NCI-H69 (cell line): ENCODE data around the gene KRCC1.

ENCODE experiments used
- DNase-seq: peaks from one replicate; lab custom pipeline; 2025; lab: John Stamatoyannopoulos, UW

The KRCC1 gene

DNA sequence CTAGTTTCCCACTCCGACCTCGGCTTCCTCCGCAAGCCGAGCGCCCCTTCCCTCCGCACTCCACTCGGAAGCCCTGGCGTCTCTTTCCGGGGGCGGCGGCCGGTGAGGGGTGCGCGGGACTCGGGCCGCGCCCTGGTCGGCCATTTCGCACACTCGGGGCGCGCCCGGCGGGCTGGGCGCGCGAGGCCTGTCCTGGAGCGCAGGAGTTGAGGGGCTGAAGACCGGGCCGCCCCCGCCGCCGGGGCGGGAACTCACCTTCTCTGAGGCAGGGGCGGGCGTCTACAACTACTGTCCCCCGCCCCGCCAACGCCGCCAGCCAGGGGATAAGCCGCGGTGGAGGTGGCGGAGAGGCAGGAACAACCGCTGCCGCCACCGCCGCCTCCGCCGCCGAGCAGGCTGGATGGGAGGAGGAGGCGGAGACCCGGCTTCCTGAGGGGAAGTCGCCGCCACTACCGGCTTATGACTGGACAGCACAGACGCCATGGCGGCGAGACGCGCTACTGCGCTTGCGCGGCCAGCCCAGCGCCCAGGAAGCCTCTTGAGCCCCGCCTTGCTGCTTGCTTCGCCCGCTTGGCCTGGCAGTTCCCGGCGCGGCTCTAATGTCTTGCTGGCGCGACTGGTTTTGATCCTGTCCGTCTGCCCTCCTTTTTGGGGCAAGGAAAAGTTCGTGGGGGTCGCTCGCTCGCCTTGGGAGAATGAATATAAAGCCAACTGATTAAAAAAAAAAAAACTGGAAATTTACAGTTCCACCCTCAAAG is at the start of gene KRCC1:
TSS of gene KRCC1 (minus strand) at position 413 of the 758 bp plus-strand sequence. CDS start 27,220 bp downstream, outside the sequence.
- peak; percentile 91 for DNase-seq

DNA sequence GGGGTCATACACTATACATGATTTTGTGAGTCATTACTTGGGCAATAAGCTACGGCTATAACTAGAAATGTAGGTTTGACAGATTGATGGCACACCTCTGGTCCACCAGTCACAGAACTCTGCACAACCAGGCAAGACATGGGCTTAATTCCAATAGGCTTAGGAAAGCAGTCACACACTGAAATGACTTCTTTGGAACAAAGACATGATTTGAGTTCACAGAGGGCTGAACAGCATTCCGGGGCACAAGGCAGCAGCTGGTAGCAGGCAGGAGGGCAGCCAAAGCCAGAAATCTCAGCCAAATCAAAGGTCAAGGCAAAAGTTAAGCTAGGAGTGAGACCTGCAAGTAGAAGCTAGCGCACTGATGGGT is 44.9 kb upstream of the KRCC1 start:
- no peak for DNase-seq

GRCh38 chr2:88099798-88100488 is 44.4 kb upstream of the KRCC1 start:
- DNase-seq, result peak; percentile 1

- no peak for DNase-seq
These were observed 42.9 kb upstream of the KRCC1 start for GRCh38 chr2:88098558-88098900.

GRCh38 chr2:88097891-88098557 is 42.4 kb upstream of the KRCC1 start:
- DNase-seq, result no peak

DNA sequence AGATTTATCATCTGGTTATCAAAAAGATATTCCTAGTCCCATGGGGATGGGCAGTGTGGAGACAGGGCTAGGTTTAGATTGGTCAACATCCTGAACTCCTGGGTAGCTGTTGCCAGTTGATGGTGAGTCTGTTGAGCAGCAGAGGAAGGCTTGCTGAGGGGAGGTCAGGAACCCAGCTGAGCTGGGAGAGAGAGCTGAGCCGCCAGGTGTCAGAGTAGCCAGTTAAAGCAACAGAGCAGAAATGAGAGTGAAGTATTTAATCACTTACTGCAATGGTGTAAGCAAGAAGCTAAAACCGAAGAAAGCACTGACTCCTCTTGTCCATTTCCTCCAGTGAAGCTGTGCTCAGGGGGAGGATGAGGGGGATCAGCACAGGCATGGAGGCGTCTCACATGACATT is 41.6 kb upstream of the KRCC1 start:
- DNase-seq, result no peak

GRCh38 chr2:88096708-88097107 is 41.1 kb upstream of the KRCC1 start:
- DNase-seq, result no peak

GRCh38 chr2:88095022-88095421 is 39.4 kb upstream of the KRCC1 start:
- DNase-seq, result no peak

DNA sequence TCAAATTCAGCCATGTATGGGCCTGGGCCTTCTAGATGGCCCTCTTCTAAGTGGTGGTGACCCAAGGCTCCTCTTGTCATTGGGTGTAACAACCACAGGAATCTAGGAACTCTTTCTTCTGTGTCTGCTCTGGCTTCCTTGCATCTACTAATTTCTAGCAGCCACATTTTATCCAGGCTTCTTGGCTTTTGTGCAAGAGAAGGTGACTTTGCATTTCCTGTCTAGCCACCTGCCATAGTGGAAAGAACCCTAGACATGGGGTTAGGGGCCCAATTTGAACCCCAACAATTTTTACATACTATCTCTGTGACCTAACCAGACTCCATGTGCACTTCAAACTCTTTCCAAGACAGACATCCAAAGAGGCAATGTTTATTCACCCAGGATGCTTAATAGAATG is 37.2 kb upstream of the KRCC1 start:
- no peak for DNase-seq

- no peak for DNase-seq
These were observed 36.4 kb upstream of the KRCC1 start for GRCh38 chr2:88091943-88092342.

DNA sequence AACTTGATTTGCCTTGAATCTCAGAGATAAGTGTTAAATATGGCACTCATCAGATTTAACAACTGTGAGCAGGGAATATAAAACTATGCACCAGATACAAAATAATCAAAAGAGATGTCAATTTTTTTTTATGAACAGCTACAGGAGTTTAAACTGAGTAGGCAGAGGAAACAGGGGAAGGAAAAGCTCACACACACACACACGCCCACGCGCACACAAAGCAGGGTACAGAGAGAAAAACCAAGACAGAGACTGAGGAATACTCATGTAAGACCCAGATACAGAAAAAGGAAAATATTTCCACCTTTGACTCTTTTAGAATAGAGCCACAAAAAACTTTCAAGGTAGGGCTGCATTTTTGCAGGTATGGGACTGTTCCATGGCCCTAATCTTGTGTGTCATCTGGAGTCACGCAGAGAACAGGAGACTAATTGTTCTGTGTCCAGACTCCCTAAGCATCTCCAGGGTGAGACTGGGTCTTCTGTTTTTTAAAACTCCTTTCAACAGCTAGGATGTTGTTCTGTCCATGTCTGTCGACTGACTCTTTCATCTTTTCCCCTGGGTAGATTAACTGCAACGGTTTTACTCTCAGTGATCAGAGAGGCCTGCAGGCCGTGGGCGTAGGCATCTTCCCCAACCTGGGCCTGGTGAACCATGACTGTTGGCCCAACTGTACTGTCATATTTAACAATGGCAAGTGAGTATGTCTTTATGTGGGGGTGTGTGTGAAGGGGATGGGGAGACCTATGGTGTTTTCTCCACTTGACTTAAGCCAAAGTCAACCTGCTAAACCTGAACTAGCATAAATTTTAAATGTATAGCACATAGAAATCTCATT is 35.1 kb upstream of the KRCC1 start:
- DNase-seq, result no peak

DNA sequence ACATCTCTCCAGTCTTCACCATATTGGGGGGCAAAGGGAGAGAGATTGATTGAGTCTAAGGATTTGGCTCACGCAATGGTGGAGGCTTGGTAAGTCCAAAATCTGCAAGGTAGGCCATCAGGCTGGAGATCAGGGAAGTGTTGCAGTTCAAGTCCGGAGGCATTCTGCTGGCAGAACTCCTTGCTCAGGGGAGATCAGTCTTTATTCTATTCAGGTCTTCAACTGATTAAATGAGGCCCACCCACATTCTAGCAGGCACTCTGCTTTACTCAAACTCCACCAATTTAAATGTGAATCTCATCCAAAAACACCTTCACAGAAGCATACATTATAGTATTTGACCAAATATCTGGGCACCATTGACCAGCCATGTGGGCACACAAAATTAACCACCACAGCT is 33.4 kb upstream of the KRCC1 start:
- no peak for DNase-seq

DNA sequence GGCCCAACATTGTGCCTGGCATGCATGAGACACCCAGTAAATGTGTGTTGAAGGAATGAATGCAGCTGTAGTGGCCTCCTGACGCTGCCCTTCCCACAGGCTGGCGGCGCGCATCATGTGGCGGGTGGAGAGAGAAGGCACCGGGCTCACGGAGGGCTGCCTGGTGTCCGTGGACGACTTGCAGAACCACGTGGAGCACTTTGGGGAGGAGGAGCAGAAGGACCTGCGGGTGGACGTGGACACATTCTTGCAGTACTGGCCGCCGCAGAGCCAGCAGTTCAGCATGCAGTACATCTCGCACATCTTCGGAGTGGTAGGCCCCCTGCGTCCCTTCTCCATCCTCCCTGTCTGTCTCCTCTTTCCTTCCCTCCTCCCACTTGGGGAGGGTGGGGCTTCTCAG is 32.2 kb upstream of the KRCC1 start:
- no peak for DNase-seq

DNA sequence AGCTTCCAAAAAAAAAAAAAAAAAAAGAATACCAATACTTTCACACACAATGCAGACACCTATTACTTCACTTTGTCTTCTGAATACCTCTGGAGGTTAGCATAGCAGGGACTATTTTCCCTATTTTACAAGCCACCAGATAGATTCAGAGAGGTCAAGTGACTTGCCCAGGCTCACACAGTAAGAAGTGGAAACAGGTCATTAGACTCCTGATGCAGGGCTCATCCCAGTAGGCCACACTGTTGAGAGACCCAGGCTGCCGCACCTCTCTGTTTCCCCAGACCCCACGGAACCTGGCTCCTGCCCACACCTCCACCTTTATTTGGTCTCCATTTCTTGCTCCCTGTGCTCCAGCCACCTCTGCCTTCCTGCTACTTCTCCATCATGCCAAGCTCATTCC is 31.5 kb upstream of the KRCC1 start:
- DNase-seq, result no peak

DNA sequence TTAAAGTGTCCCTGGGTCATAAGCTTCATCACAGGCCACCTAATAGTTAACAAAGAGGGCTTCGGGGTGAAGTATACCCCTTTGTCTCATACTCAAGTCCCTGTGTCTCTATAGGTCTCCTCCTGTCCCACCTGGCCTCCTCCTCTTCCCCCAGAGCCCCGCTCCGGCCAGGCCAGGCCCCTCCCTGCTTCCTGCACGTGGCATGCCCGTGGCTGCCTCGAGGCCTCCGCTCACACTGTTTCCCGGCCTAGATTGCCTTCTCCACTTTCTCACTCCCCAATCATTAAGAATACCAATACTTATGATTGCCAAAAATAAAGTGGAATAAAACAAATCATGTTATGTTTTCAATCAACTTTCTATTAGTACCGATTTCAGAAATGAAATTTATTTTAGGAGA is 30.8 kb upstream of the KRCC1 start:
- DNase-seq, result no peak

DNA sequence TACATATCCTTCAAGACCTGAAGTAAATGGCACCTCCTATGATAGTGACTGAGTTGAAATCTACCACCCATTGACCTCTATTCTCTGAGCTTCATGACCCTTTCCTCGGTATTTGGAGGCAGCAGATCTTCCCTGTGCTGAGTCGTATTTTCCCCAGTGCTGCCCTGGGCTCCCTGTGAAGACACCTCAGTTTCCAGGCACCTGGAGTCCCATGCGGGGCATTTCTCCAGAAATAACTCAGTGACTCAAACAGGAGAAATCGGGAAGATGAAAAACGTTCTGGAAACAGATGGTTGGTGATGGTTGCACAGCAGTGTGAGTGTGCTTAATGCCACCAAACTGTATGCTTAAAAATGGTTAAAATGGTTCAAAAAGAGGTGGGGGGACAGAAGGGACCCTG is 30.0 kb upstream of the KRCC1 start:
- no peak for DNase-seq

DNA sequence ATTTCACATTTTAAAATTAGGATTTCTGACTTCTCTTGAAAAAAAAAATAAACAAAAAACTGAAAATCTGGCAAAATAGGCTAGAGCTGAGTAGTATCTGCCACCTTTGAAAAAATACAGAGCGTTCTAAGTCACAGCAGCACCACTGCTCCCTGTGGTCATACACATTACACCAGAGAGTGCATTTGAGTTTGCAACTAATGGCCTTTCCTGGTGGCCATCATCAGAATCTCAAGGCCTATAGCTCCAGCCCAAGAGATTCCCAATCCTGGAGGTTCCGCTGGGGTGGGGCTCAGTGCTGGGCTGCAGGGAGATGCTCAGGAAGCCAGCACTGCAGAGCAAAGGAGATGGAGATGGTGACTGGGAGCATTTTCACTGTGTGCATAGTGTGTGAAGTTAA is 29.5 kb upstream of the KRCC1 start:
- DNase-seq, result no peak

GRCh38 chr2:88082781-88083180 is 27.2 kb upstream of the KRCC1 start:
- no peak for DNase-seq

DNA sequence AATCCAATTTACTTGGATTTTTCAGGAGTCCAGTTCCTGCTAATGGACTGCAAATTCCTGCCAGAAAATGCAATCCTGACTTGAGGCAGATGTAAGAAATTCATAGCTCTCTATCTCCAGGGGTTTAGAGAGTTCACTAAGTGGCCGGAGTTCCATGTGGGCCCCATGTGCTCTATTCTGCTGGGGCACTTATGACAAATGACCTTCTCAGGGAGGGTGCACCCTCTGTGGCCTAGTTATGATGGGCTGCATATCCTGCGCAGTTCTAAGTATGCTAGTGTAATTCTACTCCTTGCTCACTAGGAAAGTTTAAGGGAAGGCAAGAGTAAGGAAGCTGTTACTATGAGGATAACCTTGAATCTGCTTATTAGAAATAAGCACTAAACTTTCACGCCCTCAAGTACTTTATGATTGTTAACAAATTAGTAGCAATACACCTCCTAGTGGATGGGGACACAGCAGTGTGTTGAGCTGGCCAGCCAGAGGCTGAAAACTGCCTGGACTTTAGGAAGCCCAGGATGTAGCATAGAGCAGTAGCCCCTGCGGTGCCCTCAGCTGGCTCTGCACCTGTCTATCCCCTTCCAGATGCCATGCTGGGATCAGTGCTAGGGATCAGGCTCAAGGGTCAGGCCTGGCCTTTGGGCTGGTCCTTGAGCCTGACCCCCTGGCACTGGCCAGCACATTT is 26.5 kb upstream of the KRCC1 start:
- DNase-seq, result no peak

GRCh38 chr2:88080545-88080944 is 25.0 kb upstream of the KRCC1 start:
- DNase-seq, result no peak

DNA sequence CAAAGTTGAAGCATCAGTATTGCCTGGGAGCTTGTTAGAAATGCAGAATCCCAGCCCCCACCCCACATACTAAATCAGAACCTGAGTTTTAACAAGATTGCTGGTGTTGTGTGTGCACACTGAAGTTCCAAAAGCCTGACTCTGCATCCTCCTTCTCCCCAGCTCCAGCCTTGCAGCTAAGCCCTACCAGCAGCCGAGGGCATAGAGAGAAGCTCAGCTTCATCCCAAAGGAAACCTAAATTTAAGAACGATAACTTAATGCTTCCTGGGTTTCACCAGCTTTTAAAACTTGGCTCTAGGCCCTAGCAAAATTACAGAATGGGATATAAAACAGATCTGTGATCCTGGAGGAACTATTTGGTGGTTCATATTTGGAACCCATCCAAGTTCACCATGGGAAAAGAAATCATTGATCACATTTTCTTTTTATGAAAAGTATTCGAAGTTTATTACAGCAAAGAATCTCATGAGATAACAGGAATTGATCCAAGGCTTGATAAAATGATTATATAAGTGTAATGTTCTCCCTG is 23.1 kb upstream of the KRCC1 start:
- DNase-seq, result no peak

GRCh38 chr2:88077080-88077479 is 21.5 kb upstream of the KRCC1 start:
- no peak for DNase-seq
